ENCODE results near the gene STK38.

DNA sequence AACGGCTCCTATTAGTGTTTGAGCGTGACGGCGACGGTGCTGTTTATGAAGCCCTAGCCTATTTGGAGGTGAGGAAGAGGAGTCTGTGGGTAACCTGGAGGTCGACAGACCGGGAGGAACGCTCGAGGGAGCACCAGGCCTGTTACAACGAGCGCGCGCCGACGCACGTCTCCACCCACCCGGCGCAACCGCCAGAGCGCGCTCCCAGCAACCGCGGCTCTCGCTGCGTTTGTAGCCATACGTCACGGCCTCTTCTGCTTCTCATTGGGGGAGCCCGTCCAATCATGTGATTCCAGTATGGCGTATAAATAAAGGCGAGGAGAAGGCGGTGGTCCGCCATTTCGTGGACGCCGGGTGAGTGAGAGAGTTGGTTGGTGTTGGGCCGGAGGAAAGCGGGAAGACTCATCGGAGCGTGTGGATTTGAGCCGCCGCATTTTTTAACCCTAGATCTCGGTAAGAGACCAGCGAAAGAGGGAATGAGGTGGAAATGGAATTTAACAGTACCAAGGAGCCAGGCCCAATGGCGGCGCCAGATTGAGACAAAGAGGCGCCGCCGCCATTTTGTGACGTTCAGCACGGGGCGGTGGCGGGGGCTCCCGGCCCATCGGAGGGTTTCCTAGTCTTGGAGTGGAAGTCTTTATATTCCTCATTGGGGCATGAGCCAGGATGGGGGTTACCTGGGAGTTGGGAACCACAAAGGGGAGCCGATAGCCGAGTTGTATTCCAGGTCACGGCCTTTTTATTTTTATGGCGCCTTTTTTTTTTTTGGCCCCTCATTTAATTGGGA lies 46.9 kb upstream of the STK38 start, which contains the start of gene SRSF3:
- TF ChIP-seq REST (IDR thresholded peaks at IDR 0.05) (peak; percentile 96), CTCF (IDR thresholded peaks at IDR 0.05; ENCODE audit: low read depth, low read length, missing input control) (peak; percentile 53), RXRA (IDR thresholded peaks at IDR 0.05) (peak; percentile 83), RAD21 (IDR thresholded peaks at IDR 0.05) (peak; percentile 42 to 53)

Measured in liver (tissue), 3 donors.